ENCODE results near the gene SYNDIG1.

SYNDIG1 gene

GRCh38 chr20:24566656-24567055 is 97.2 kb downstream of the SYNDIG1 start:
- no peak overlapping the region for H3K27ac ChIP-seq
- no peak overlapping the region for H3K4me3 ChIP-seq (ENCODE audit: low read depth, low read length)
- DNase-seq = no peak
- in situ Hi-C loops (cut with HindIII; ENCODE audit: low pct_ligation_motif_present, low sequenced_read_pairs) = no loop called here
- no peaks in the 10 kb centered on the region for H3K27me3 ChIP-seq (replicated peaks)
- H3K36me3 ChIP-seq (replicated peaks) = no peaks in the 10 kb centered on the region
- TF ChIP-seq, protein P1, sequence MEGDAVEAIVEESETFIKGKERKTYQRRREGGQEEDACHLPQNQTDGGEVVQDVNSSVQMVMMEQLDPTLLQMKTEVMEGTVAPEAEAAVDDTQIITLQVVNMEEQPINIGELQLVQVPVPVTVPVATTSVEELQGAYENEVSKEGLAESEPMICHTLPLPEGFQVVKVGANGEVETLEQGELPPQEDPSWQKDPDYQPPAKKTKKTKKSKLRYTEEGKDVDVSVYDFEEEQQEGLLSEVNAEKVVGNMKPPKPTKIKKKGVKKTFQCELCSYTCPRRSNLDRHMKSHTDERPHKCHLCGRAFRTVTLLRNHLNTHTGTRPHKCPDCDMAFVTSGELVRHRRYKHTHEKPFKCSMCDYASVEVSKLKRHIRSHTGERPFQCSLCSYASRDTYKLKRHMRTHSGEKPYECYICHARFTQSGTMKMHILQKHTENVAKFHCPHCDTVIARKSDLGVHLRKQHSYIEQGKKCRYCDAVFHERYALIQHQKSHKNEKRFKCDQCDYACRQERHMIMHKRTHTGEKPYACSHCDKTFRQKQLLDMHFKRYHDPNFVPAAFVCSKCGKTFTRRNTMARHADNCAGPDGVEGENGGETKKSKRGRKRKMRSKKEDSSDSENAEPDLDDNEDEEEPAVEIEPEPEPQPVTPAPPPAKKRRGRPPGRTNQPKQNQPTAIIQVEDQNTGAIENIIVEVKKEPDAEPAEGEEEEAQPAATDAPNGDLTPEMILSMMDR (IDR thresholded peaks at IDR 0.05; ENCODE audit: low read depth, low read length, missing control alignments) = no peak

DNA sequence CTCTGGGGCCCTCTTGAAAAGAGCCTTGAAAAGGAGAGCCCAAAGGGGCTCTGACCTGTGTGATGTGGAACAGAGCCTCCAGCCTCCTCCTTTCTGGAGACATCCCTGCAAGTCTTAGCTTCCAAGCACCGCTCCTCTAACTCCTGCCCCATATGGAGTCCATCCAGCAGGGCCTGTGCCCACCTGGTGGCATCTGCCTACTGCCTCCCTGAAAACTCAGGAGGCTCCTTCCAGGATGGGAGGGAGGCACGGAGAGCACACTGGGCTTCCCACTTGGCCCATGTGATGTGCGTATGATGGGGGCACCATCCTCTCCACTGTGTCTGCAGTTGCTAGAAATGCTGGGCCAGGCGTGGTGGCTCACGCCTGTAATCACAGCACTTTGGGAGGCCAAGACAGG is 98.1 kb downstream of the SYNDIG1 start:
- Histone ChIP-seq H3K27ac (no peak overlapping the region), H3K36me3 (replicated peaks) (no peaks in the 10 kb centered on the region), H3K4me3 (ENCODE audit: low read depth, low read length) (no peak overlapping the region), H3K27me3 (replicated peaks) (no peaks in the 10 kb centered on the region)
- in situ Hi-C loops (cut with HindIII; ENCODE audit: low pct_ligation_motif_present, low sequenced_read_pairs) = no loop called here
- TF ChIP-seq, protein P1 (IDR thresholded peaks at IDR 0.05; ENCODE audit: low read depth, low read length, missing control alignments) = no peak
- DNase-seq = no peak

GRCh38 chr20:24568842-24569241 is 99.4 kb downstream of the SYNDIG1 start:
- TF ChIP-seq, protein P1 (IDR thresholded peaks at IDR 0.05; ENCODE audit: low read depth, low read length, missing control alignments) = no peak
- in situ Hi-C loops (cut with HindIII; ENCODE audit: low pct_ligation_motif_present, low sequenced_read_pairs) = no loop called here

DNA sequence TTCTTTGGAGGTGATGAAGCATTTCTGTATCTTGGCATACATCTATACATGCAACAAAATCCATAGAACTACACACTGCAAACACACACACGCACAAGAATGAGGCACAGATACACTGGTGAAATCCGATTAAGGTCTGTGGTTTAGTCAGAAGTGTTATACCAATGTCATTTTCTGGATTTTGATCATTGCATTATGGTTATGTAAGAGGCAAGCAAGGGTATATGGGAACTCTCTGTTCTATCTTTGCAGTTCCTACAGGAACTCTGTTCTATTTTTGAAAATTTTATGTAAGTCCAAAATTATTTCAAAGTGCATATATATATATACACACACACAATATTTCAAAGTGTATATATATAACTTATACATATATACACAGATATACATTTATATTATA is 101.7 kb downstream of the SYNDIG1 start:
- no peaks in the 10 kb centered on the region for H3K27me3 ChIP-seq (replicated peaks)
- H3K4me3 ChIP-seq (ENCODE audit: low read depth, low read length) = no peak overlapping the region
- H3K27ac ChIP-seq = no peak overlapping the region
- no peaks in the 10 kb centered on the region for H3K36me3 ChIP-seq (replicated peaks)
- TF ChIP-seq, protein P1 (IDR thresholded peaks at IDR 0.05; ENCODE audit: low read depth, low read length, missing control alignments) = no peak
- in situ Hi-C loops (cut with HindIII; ENCODE audit: low pct_ligation_motif_present, low sequenced_read_pairs) = no loop called here
- DNase-seq = no peak

More at GRCh38 chr20:24568842-24569241, 99.4 kb downstream of the SYNDIG1 start:
- no peak overlapping the region for H3K27ac ChIP-seq
- no peaks in the 10 kb centered on the region for H3K27me3 ChIP-seq (replicated peaks)
- H3K36me3 ChIP-seq (replicated peaks) = no peaks in the 10 kb centered on the region
- no peak overlapping the region for H3K4me3 ChIP-seq (ENCODE audit: low read depth, low read length)
- no peak for DNase-seq

GRCh38 chr20:24572140-24572539 is 102.7 kb downstream of the SYNDIG1 start:
- TF ChIP-seq, protein P1 (IDR thresholded peaks at IDR 0.05; ENCODE audit: low read depth, low read length, missing control alignments) = no peak
- in situ Hi-C loops (cut with HindIII; ENCODE audit: low pct_ligation_motif_present, low sequenced_read_pairs) = no loop called here
- Histone ChIP-seq H3K36me3 (replicated peaks) (no peaks in the 10 kb centered on the region), H3K27ac (no peak overlapping the region), H3K27me3 (replicated peaks) (no peaks in the 10 kb centered on the region), H3K4me3 (ENCODE audit: low read depth, low read length) (no peak overlapping the region)
- DNase-seq = no peak

DNA sequence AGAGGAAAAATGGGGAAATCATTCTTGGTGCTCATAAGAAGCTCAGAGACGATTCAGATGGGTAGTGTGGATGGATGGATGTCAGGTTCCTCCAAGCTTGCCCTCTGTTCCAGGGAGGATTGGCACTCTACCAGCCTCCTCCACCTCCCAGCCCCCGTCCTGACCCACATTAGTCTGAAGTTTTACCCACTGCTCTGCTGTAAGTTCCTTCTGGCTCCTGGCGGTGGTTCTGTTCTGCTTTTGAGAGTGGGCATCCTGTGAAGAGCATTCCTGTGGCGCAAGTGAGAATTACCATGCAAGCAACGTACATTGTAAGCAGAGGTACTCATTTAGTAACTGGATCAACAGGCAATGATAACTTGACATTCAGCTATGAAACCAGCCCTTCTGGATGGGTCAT is 103.4 kb downstream of the SYNDIG1 start:
- no peak for DNase-seq

More for the DNA sequence above, 103.4 kb downstream of the SYNDIG1 start:
- no peak overlapping the region for H3K27ac ChIP-seq
- H3K27me3 ChIP-seq (replicated peaks) = no peaks in the 10 kb centered on the region
- H3K4me3 ChIP-seq (ENCODE audit: low read depth, low read length) = no peak overlapping the region
- in situ Hi-C loops (cut with HindIII; ENCODE audit: low pct_ligation_motif_present, low sequenced_read_pairs) = no loop called here
- TF ChIP-seq, protein P1 (IDR thresholded peaks at IDR 0.05; ENCODE audit: low read depth, low read length, missing control alignments) = no peak
- no peaks in the 10 kb centered on the region for H3K36me3 ChIP-seq (replicated peaks)

Measured in brain microvascular endothelial cell (primary cell).